OCI-LY7 (cell line): Measurements from ENCODE around the gene TLL2.

Source experiments
- CTCF ChIP-seq: fragments of 200-600 bp; sonication (generic); conservative IDR thresholded peaks from 2 replicates; pipeline ENCODE4 v1.5.1; 2014; ENCODE audit warnings: mild to moderate bottlenecking, antibody characterized with exemption, low read length, moderate library complexity, mixed read lengths
- EZH2phosphoT487 ChIP-seq: fragments of 200-600 bp; sonication (generic); IDR thresholded peaks from 2 replicates; pipeline ENCODE4 v1.6.1; 2018; ENCODE audit warnings: low read depth, borderline replicate concordance, mild to moderate bottlenecking, mixed run types, antibody characterized with exemption, low read length, moderate library complexity, mixed read lengths

- TF ChIP-seq CTCF: no peak
- no peak for TF ChIP-seq EZH2phosphoT487
Observed at GRCh38 chr10:96452494-96453153, 61.1 kb downstream of the TLL2 start.
